ENCODE results near the gene ADGRD1.

Gene ADGRD1

DNA sequence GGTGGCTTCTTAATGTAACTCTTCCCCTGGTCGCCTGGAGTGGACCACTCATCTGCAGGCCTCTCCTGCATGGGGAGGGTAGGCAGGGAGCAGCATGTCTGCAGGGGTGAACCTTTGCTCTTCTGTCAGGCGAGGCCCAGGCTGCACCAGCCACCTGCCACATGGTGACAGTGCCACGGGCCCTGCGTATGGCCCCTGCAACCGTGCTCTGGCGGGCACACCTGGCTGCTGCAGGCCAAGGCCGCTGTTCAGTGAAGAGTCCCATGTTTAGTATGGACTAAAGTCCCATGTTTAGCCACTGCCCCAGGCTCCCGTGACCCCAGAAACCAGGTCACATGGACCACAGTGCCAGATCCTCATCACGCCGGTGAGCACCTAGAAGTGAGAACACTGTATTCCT lies 187.0 kb downstream of the ADGRD1 start:
- no peak for DNase-seq

GRCh38 chr12:131141514-131141913 lies 187.8 kb downstream of the ADGRD1 start:
- no peak for DNase-seq

- DNase-seq: no peak
These were observed 189.4 kb downstream of the ADGRD1 start for GRCh38 chr12:131142891-131143657.

DNA sequence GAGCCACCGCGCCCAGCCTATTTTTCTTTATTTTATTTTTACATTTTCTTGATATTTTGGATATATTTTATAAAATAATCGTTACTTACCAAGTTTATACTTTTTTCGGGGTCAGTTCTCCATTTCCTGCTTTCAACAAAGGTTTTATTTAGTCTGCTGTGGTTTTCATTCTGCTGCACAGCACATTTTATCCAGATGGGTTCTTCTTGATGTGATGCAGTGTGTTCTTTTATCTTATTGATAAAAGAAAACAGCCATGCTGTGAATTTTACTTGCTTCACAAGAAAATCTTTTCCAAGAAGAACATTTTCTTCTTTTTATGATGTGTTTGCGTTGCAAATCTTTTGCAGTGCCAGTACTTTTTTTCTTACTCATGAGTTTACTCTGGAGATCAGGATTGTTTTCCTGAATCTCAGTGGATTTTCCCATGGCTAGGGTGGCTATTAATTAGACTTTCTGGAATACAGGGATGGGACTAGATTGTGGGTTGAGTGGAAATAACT lies 192.5 kb downstream of the ADGRD1 start:
- no peak for DNase-seq

DNA sequence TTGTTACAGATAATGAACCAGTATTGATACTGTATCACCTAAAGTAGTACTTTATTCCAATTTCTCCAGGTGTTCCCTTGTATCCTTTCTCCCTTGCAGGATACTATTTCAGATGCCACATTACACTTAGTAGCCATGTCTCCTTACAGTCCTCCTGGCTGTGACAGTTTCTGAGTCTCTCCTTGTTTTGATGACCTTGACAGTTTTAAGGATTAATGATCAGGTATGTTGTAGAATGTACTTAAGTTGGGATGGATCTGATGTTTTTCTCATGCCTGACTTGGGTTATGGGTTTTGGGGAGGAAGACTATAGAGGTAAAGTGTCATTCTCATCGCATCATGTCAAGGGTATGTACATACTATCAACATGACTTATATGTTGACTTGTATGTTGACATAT lies 193.6 kb downstream of the ADGRD1 start:
- no peak for DNase-seq

- no peak for DNase-seq
These were observed 194.2 kb downstream of the ADGRD1 start for GRCh38 chr12:131147894-131148293.

GRCh38 chr12:131151558-131152345 lies 198.0 kb downstream of the ADGRD1 start:
- no peak for DNase-seq

DNA sequence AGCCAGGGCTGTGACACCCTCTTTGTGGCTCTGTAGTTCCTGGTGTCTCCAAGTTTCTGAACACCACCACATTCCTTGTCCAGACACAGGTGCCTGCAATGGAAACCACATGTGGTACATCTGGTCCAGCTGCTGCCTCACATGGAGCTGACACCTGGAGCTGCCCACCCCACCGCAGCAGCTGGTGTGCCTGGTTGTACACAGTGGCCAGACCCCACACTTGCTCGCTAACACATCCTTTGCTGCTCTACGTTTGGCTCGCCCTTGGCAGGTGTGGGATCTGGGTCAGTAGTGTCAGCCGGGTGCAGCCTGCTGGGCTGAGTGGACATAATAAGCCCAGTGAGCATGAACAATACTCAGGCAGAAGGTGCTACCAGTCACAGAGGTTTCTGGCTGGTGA lies 198.9 kb downstream of the ADGRD1 start:
- no peak for DNase-seq

DNA sequence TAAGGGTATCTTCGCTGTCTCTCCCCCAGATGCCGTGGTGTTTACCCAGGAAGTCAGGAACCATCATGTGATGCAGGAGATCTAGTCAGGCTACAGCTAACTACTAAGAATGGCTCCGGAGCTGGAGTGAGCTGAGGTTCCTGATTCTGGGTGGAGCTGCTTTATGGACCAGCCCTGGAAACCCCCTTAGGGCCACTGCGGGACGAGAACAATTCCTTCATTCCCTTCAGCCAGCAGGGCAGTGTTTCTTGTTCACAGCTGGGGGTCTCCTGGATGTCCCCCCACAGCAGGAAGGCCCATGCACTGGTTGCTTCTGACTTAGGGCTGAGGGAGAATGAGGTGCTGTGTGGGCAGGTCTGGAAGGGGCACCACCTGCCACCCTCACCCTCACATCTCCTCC lies 199.3 kb downstream of the ADGRD1 start:
- DNase-seq: no peak

GRCh38 chr12:131153956-131154355 lies 200.2 kb downstream of the ADGRD1 start:
- no peak for DNase-seq

DNA sequence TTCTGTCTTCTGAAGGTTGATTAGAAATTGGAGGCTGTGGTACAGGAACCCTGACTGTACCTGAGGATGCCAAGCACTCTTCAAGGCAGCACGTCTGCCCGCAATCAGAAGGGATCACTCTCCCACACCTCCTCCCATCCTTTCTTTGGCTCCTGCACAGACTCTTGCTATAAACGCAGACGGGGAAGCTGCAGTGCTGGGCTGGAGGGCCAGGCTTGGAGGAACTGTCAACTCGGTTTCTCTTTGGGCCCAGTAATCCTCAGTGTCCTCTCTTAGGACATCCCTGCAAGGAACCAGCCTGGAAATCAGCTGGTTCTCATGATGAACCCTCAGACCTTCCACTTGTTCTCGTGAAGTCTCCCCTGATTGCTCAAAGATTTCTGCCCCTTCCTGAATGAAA lies 201.4 kb downstream of the ADGRD1 start:
- DNase-seq: no peak

GRCh38 chr12:131157743-131158142 lies 204.0 kb downstream of the ADGRD1 start:
- no peak for DNase-seq

DNA sequence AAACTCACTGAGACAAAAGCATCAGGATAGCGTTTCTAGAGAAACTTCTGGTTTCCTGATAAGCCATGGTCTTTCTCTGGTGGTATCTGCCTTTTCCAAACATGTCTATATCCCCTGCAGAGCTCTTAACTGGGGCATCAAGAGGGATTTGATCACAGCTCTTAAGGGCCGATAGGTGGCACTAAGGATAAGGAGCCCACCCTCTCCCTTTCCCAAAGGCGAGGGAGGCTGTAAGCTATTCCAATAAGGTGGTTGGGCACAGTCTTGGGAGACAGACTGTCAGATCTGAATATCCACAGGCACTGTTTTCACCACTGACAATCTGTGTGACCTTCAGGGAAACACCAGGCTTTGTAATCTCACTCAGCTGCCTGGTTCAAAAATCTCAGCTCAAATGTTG lies 206.0 kb downstream of the ADGRD1 start:
- no peak for DNase-seq

DNA sequence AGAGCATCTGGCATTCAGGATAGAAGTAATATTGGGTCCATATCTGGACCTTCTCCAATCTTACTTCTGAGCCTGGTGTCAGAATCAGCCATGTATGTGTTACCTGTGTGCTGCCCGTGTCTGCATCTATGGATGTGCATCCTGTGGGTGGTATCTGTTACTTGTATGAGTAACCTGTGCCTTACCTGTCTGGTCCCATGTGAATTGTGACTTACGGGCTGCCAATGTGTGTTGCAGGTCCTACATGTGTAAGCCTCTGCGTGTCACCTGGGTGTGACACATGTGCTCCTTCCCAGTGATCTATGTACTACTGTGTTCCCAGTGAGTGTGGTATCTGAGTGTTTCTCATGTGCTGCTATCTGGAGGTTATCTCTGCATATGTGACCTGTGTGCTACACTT lies 208.4 kb downstream of the ADGRD1 start:
- no peak for DNase-seq

DNA sequence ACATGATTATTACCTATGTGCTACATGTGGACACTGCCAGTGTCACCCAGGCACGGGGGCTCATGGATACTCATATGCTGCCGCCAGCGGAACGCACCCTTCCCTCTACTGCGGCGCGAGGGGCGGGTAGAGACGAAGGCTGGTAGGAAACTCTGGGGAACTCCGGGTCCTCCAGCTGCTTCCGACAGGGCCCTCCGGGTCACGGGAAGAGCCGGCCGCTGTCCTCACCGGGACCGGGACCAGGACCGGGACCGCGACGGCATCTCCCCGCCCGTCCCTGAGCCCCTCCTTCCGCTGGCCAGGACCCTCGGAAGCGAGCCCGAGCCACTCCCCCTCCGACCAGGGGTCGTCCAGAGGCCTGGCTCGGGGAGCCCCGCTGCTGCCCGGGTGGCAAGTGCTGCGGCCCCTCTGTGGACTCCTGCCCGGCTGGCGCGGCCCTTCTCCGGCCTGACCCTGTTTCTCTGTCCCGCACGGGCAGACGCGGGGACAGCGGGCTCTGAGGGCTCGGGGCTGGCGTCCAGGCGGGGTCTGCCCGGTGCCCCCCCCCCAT lies 209.6 kb downstream of the ADGRD1 start:
- DNase-seq: no peak

- no peak for DNase-seq
These were observed 210.6 kb downstream of the ADGRD1 start for GRCh38 chr12:131164096-131164872.

- DNase-seq: no peak
These were observed 213.0 kb downstream of the ADGRD1 start for GRCh38 chr12:131166717-131167116.

GRCh38 chr12:131167334-131167733 lies 213.6 kb downstream of the ADGRD1 start:
- no peak for DNase-seq

DNA sequence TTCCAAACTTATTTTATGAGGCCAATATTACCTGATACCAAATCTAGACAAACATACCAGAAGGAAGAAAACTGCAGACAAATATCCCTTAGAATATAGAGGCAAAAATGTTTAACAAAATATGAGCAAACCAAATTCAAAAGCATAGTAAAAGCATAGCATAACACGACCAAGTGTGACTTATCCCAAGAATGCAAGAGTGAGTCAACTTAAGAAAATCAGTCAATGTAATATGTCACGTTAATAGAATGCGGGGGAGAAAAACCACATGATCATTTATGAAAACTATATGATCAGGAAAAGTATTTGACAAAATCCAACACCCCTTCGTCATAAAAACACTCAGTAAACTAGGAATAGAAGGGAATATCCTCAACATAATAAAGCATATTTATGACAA lies 217.3 kb downstream of the ADGRD1 start:
- DNase-seq: no peak

GRCh38 chr12:131174901-131175300 lies 221.2 kb downstream of the ADGRD1 start:
- DNase-seq: no peak

DNA sequence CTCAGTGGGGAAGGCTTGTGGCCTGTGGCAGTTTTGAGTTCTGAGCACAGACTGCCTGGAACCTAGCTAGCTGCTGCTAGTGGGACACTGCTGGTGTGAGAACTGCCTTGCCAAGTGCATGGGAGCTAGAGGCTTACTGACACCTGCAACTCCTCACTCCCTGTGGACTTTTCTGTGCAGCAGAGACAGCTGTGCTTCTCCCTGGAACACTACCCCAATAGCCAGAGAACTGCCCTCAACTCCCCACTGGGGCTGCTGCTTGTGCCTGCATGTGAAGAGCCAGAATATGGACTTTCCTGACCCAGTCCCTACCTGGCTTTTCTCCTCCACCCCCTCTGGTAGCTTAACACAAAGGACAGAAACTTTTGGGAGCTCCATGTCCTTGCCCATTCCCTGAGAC lies 222.6 kb downstream of the ADGRD1 start:
- DNase-seq: no peak

DNA sequence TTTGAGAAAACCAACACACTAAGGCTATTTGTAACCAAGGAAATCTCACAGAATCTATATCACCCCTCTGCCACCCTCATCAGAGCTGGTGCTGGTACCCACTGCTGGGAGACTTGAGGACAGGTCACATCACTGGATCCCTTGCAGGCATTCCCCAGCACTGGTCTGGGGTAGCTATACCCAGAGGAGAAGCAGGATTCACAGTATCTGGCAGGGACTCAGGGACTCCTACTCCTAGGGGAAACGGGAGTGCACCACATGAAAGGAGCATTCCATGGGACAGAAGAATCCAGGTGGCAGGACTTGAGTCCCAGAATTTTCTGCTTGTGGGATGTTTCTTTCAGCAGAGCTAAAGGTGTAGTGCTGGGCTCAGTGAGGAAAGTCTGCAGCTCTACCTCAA lies 223.2 kb downstream of the ADGRD1 start:
- DNase-seq: no peak

GRCh38 chr12:131177599-131177998 lies 223.9 kb downstream of the ADGRD1 start:
- DNase-seq: no peak

All from stimulated activated CD4-positive, alpha-beta T cell treated with anti-CD3 and anti-CD28 coated beads, Interleukin-4, amount 100 ng/mL, for 24 hours (primary cell).